ENCODE results near the gene ATXN2.
"Not testable (repeated sequence)": the region's sequence is repeated elsewhere in the genome, so short reads cannot be mapped to it uniquely, and the experiment has no call there.

- not testable (repeated sequence) for TF ChIP-seq CTCF (IDR thresholded peaks at IDR 0.05; ENCODE audit: low read depth, low read length, missing input control); EGR1 (IDR thresholded peaks at IDR 0.05; ENCODE audit: low read depth in 2 of 2); MAX (IDR thresholded peaks at IDR 0.05); RAD21 (IDR thresholded peaks at IDR 0.05); ATF3 (IDR thresholded peaks at IDR 0.05); GABPA (IDR thresholded peaks at IDR 0.05 in 1 of 2, conservative IDR thresholded peaks at IDR 0.05 in 1 of 2); NR2F2 (IDR thresholded peaks at IDR 0.05)
These were observed 139.0 kb downstream of the ATXN2 start for GRCh38 chr12:111460111-111460510.

Measured in liver (tissue), 3 donors.